ENCODE results near the gene CDC34. TPM values are rescaled to one million over a fixed set of nuclear protein-coding genes. Genes with fewer than 3 reads are reported as not detected.
A peak's percentile ranks its signal among the peaks of the same experiment; 100 is the strongest.

CDC34 gene
- total RNA-seq, 1 donor from 2014 or later: 23.1 TPM

DNA sequence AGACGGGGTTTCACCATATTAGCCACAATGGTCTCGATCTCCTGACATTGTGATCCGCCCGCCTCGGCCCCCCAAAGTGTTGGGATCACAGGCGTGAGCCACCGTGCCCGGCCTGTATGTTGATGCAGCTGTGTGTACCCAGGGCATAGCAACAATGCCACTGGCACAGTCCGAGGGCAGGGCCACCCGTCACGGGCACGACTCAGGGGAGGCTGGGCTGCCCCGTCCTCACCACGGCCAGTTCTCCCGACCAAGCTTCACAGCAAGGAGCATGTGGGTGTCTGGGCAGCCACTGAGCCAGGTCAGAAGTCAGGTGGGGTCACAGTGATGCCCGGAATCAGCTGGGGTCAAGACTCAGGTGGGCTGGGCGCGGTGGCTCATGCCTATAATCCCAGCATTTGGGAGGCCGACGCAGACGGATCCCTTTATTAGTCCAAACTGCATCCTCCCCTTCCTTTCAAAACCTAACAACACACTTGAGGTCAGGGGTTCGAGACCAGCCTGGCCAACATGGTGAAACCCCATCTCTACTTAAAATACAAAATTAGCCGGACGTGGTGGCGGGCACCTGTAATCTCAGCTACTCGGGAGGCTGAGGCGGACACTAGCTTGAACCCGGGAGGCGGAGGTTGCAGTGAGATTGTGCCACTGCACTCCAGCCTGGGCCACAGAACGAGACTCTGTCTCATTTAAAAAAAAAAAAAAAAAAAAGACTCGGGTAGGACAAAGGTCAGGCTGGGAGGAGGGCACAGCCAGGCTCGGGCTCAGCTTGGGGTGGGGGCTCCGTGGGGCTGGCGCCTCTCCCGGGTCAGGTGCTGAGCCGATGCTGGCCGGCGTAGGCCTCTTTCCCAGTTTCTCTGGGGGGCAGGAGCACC lies 1.2 kb upstream of the CDC34 start:
- ChIA-PET POLR2A (interaction anchor here (1.0 to 1.5 kb wide), 2 partner anchors 11 to 20 kb away, joined by 10 to 23 read pairs; no protein-coding TSS in a partner anchor), CTCF (interaction anchor here (1.2 to 1.9 kb wide), 2 partner anchors 19 to 24 kb away, joined by 5 to 11 read pairs; no protein-coding TSS in a partner anchor)
- ATAC-seq (ENCODE audit: low read depth): no peak
- H3K4me3 Mint-ChIP-seq: peak overlapping the region; percentile 85
- TF ChIP-seq CTCF (IDR thresholded peaks at IDR 0.05): no peak
- H3K27me3 Mint-ChIP-seq: peaks cover 4% of the 10 kb centered on the region
- H3K36me3 Mint-ChIP-seq (ENCODE audit: low read depth): no peaks in the 10 kb centered on the region
- peaks cover 18% of the 10 kb centered on the region for H3K4me1 Mint-ChIP-seq
- no peak for DNase-seq
- no peaks in the 10 kb centered on the region for H3K9me3 Mint-ChIP-seq
- intact Hi-C loops (cut with micrococcal nuclease): loop anchor here (1.0 to 2.0 kb wide), 4 partner anchors 23 to 266 kb away; partner anchors contain the start of genes PTBP1 and TPGS1
- H3K27ac Mint-ChIP-seq: peak overlapping the region; percentile 77

- intact Hi-C loops (cut with micrococcal nuclease): loop anchor here (1.0 to 2.0 kb wide), 4 partner anchors 24 to 266 kb away; partner anchors contain the start of genes PTBP1 and TPGS1
- Mint-ChIP-seq H3K27ac (peak overlapping the region; percentile 77), H3K9me3 (no peaks in the 10 kb centered on the region), H3K36me3 (ENCODE audit: low read depth) (no peaks in the 10 kb centered on the region), H3K4me3 (peak overlapping the region; percentile 85), H3K4me1 (peaks cover 18% of the 10 kb centered on the region), H3K27me3 (peaks cover 1% of the 10 kb centered on the region)
- POLR2A ChIA-PET: interaction anchor here (0.6 to 1.7 kb wide), 7 partner anchors 12 to 1411 kb away, joined by 3 to 23 read pairs (median 5); partner anchors contain the start of genes BSG and RNF126
- ATAC-seq (ENCODE audit: low read depth) (peak; percentile 81), DNase-seq (peak; percentile 99)
- CTCF ChIA-PET: interaction anchor here (1.2 to 1.9 kb wide), 2 partner anchors 20 to 25 kb away, joined by 5 to 11 read pairs; no protein-coding TSS in a partner anchor
- no peak for TF ChIP-seq CTCF (IDR thresholded peaks at IDR 0.05)
Measured at GRCh38 chr19:531009-531752, 379 bp upstream of the CDC34 start.

- H3K36me3 Mint-ChIP-seq (ENCODE audit: low read depth): peaks cover 10% of the 10 kb centered on the region
- no peaks in the 10 kb centered on the region for H3K27me3 Mint-ChIP-seq
- intact Hi-C loops (cut with micrococcal nuclease): no loop called here
- H3K4me3 Mint-ChIP-seq: peak overlapping the region; percentile 88
- no peaks in the 10 kb centered on the region for H3K9me3 Mint-ChIP-seq
- H3K27ac Mint-ChIP-seq: no peak overlapping the region
- H3K4me1 Mint-ChIP-seq: peaks cover 18% of the 10 kb centered on the region
- ChIA-PET POLR2A (interaction anchor here (0.9 to 1.7 kb wide), 2 partner anchors 22 to 42 kb away, joined by 3 to 14 read pairs; no protein-coding TSS in a partner anchor), CTCF (interaction anchor here (0.5 to 1.5 kb wide), 3 partner anchors 10 to 26 kb away, joined by 3 to 11 read pairs (median 6); no protein-coding TSS in a partner anchor)
- no peak for TF ChIP-seq CTCF (IDR thresholded peaks at IDR 0.05)
- ATAC-seq (ENCODE audit: low read depth): no peak
- DNase-seq: no peak
Measured at GRCh38 chr19:532561-533363, 1.2 kb downstream of the CDC34 start.

GRCh38 chr19:533364-534058 lies 2.0 kb downstream of the CDC34 start:
- ATAC-seq (ENCODE audit: low read depth): no peak
- Mint-ChIP-seq H3K27ac (no peak overlapping the region), H3K4me3 (peak overlapping the region; percentile 19), H3K27me3 (no peaks in the 10 kb centered on the region), H3K9me3 (no peaks in the 10 kb centered on the region), H3K4me1 (peaks cover 18% of the 10 kb centered on the region), H3K36me3 (ENCODE audit: low read depth) (peaks cover 17% of the 10 kb centered on the region)
- POLR2A ChIA-PET: interaction anchor here (1.7 kb wide), 1 partner anchor 23 kb away, joined by 14 read pairs; no protein-coding TSS in a partner anchor
- no peak for TF ChIP-seq CTCF (IDR thresholded peaks at IDR 0.05)
- intact Hi-C loops (cut with micrococcal nuclease): no loop called here
- no peak for DNase-seq
- CTCF ChIA-PET: interaction anchor here (1.5 kb wide), 2 partner anchors 22 to 27 kb away, joined by 6 to 11 read pairs; no protein-coding TSS in a partner anchor
